ENCODE measurements around the gene SESN3.
"Not testable (repeated sequence)": the region's sequence is repeated elsewhere in the genome, so short reads cannot be mapped to it uniquely, and the experiment has no call there.

Gene SESN3

GRCh38 chr11:95242845-95243605, 12.0 kb upstream of the SESN3 start:
- CTCF ChIA-PET = no interaction called here
- H3K36me3 Mint-ChIP-seq = no peaks in the 10 kb centered on the region
- no peaks in the 10 kb centered on the region for H3K27me3 Mint-ChIP-seq
- H3K4me1 Mint-ChIP-seq = no peaks in the 10 kb centered on the region
- H3K4me3 Mint-ChIP-seq = no peak overlapping the region
- DNase-seq = no peak
- no peaks in the 10 kb centered on the region for H3K9me3 Mint-ChIP-seq
- H3K27ac Mint-ChIP-seq = no peak overlapping the region

GRCh38 chr11:95242091-95242844, 11.3 kb upstream of the SESN3 start:
- no peak for DNase-seq
- H3K27ac Mint-ChIP-seq = no peak overlapping the region
- H3K9me3 Mint-ChIP-seq = no peaks in the 10 kb centered on the region
- H3K27me3 Mint-ChIP-seq = no peaks in the 10 kb centered on the region
- no peaks in the 10 kb centered on the region for H3K4me1 Mint-ChIP-seq
- no peak overlapping the region for H3K4me3 Mint-ChIP-seq
- CTCF ChIA-PET = no interaction called here
- H3K36me3 Mint-ChIP-seq = no peaks in the 10 kb centered on the region

DNA sequence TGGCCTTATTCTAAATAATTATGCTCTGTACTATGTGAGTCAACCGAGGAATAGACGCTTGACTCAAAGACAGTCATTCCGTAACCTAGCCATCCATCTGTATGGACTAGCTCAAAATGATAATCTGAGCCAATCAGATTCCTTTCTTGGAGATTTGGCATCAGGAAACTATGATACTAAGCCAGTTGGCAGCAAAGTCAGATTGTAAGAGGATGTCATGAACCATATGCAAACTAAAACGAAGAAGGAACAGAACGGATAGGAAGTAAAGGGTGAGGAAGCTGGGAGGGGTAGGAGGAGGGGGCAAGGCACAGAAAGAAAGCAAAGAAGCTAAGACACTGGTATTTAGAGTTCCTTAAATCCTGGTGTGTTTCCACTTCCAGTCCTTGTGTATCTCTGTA, 10.7 kb upstream of the SESN3 start:
- Mint-ChIP-seq H3K9me3 (no peaks in the 10 kb centered on the region), H3K27me3 (no peaks in the 10 kb centered on the region), H3K36me3 (no peaks in the 10 kb centered on the region), H3K27ac (no peak overlapping the region), H3K4me1 (no peaks in the 10 kb centered on the region), H3K4me3 (no peak overlapping the region)
- DNase-seq = no peak
- CTCF ChIA-PET = no interaction called here

GRCh38 chr11:95239871-95240649, 9.1 kb upstream of the SESN3 start:
- peaks cover 4% of the 10 kb centered on the region for H3K4me1 Mint-ChIP-seq
- CTCF ChIA-PET = no interaction called here
- no peaks in the 10 kb centered on the region for H3K27me3 Mint-ChIP-seq
- no peaks in the 10 kb centered on the region for H3K9me3 Mint-ChIP-seq
- no peak overlapping the region for H3K27ac Mint-ChIP-seq
- H3K36me3 Mint-ChIP-seq = peaks cover 4% of the 10 kb centered on the region
- no peak for DNase-seq
- H3K4me3 Mint-ChIP-seq = no peak overlapping the region

GRCh38 chr11:95232666-95233065, 1.7 kb upstream of the SESN3 start:
- Mint-ChIP-seq H3K9me3 (no peaks in the 10 kb centered on the region), H3K27ac (no peak overlapping the region), H3K36me3 (peaks cover 9% of the 10 kb centered on the region), H3K4me1 (peaks cover 43% of the 10 kb centered on the region), H3K4me3 (no peak overlapping the region), H3K27me3 (peaks cover 7% of the 10 kb centered on the region)
- CTCF ChIA-PET = interaction anchor here (1.0 to 2.8 kb wide), 12 partner anchors 12 to 471 kb away, joined by 3 to 76 read pairs (median 6); no protein-coding TSS in a partner anchor
- no peak for DNase-seq

- no peak overlapping the region for H3K27ac Mint-ChIP-seq
- CTCF ChIA-PET = interaction anchor here (0.8 to 2.8 kb wide), 19 partner anchors 12 to 531 kb away, joined by 3 to 76 read pairs (median 5); no protein-coding TSS in a partner anchor
Observed at GRCh38 chr11:95231881-95232605, 1.0 kb upstream of the SESN3 start.

GRCh38 chr11:95230810-95231126, 234 bp downstream of the SESN3 start:
- no peaks in the 10 kb centered on the region for H3K9me3 Mint-ChIP-seq
- peaks cover 11% of the 10 kb centered on the region for H3K36me3 Mint-ChIP-seq
- H3K4me3 Mint-ChIP-seq = no peak overlapping the region
- DNase-seq = no peak
- CTCF ChIA-PET = interaction anchor here (0.6 to 2.8 kb wide), 14 partner anchors 20 to 533 kb away, joined by 3 to 76 read pairs (median 3); no protein-coding TSS in a partner anchor
- peaks cover 7% of the 10 kb centered on the region for H3K27me3 Mint-ChIP-seq
- no peak overlapping the region for H3K27ac Mint-ChIP-seq
- H3K4me1 Mint-ChIP-seq = peaks cover 62% of the 10 kb centered on the region

More at GRCh38 chr11:95231881-95232605, 1.0 kb upstream of the SESN3 start:
- no peaks in the 10 kb centered on the region for H3K9me3 Mint-ChIP-seq
- no peak overlapping the region for H3K4me3 Mint-ChIP-seq
- H3K4me1 Mint-ChIP-seq = peaks cover 49% of the 10 kb centered on the region
- H3K36me3 Mint-ChIP-seq = peaks cover 9% of the 10 kb centered on the region
- H3K27me3 Mint-ChIP-seq = peaks cover 7% of the 10 kb centered on the region
- DNase-seq = peak; percentile 84

DNA sequence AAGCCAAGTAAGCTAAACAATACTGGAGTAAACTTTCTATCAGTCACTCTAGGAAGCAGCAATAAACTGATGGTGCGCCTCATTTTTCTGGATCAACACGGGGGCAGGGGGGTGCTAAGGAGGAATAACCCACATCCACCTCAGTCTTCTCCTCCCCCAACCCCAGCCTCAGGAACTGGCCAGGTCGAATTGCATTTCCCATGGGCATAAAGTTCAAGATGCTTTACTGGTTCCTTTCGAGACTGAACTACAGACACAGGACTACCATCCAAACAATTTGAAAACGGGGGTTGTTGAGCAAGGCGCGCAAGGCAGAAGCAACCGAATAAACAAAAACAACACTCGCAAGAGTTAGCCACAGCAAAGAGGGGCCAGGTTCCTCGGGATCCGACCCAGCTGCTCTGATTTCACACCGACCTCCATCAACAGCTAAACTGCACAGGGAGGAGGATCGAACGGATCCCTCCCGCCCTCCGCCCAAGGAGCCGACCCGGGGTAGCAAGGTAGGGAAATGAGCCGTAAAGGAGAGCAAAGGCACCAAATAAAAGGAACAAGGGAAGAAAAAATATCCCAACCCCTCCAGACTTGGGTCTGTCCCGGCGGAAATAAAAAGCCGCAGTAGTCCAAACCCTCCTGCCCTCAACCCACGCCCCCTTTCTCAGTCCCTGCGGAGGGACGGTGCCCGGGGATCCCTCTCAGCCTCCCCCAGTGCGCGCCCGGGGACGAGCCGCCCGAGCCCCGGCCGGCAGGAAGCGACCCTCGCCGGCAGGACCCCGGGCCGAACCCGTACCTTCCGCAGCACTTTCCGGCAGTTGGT, 801 bp downstream of the SESN3 start:
- Mint-ChIP-seq H3K27me3 (peaks cover 7% of the 10 kb centered on the region), H3K36me3 (peaks cover 14% of the 10 kb centered on the region), H3K4me3 (no peak overlapping the region), H3K4me1 (peaks cover 64% of the 10 kb centered on the region), H3K27ac (peak overlapping the region; percentile 93), H3K9me3 (peaks cover 2% of the 10 kb centered on the region)
- DNase-seq = peak; percentile 51
- CTCF ChIA-PET = interaction anchor here (1.1 to 2.8 kb wide), 7 partner anchors 23 to 475 kb away, joined by 3 to 76 read pairs (median 17); no protein-coding TSS in a partner anchor

GRCh38 chr11:95229199-95229992, 1.6 kb downstream of the SESN3 start:
- DNase-seq = no peak

DNA sequence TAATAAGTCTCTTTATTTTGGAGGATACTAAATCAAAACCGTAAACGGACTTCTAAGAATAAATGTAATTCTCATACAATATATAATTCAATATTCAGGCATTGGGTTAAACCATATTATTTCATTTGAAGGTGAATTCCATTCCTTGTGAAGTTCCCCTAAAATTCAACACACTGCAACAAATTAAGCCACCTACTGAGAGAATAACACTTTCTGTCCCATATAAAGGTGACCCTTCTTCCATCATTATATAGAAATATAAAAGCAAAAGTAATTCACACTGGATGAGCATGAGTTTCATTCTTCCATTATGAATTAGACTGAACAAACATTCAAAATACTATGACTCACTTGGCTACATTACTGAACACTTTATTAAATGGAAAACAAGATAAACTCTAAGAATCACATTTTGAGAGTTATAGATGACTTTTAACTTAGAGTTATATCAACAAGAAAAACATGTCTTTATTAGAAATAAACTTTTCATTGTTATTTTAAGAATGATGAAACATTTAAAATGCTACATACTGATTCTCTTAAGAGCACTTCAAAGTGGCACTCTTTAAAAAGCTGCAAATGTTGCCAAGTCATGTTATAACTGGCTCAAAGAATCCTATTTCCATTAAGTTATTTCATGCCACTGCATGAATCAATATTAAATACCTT, 2.8 kb downstream of the SESN3 start:
- peaks cover 62% of the 10 kb centered on the region for H3K4me1 Mint-ChIP-seq
- no peak for DNase-seq
- peak overlapping the region; percentile 49 for H3K27ac Mint-ChIP-seq
- H3K4me3 Mint-ChIP-seq = no peak overlapping the region
- H3K9me3 Mint-ChIP-seq = peaks cover 3% of the 10 kb centered on the region
- CTCF ChIA-PET = interaction anchor here (1.1 to 2.2 kb wide), 5 partner anchors 69 to 480 kb away, joined by 3 to 17 read pairs (median 5); no protein-coding TSS in a partner anchor
- H3K36me3 Mint-ChIP-seq = peaks cover 28% of the 10 kb centered on the region
- peaks cover 7% of the 10 kb centered on the region for H3K27me3 Mint-ChIP-seq

More at GRCh38 chr11:95229199-95229992, 1.6 kb downstream of the SESN3 start:
- Mint-ChIP-seq H3K27ac (peak overlapping the region; percentile 93), H3K36me3 (peaks cover 21% of the 10 kb centered on the region), H3K4me1 (peaks cover 67% of the 10 kb centered on the region), H3K9me3 (peaks cover 3% of the 10 kb centered on the region), H3K4me3 (no peak overlapping the region), H3K27me3 (peaks cover 7% of the 10 kb centered on the region)
- CTCF ChIA-PET = interaction anchor here (0.7 to 2.2 kb wide), 6 partner anchors 70 to 479 kb away, joined by 3 to 17 read pairs (median 4); no protein-coding TSS in a partner anchor

GRCh38 chr11:95227060-95227459, 3.9 kb downstream of the SESN3 start:
- H3K4me1 Mint-ChIP-seq = peaks cover 58% of the 10 kb centered on the region
- CTCF ChIA-PET = not testable (repeated sequence)

DNA sequence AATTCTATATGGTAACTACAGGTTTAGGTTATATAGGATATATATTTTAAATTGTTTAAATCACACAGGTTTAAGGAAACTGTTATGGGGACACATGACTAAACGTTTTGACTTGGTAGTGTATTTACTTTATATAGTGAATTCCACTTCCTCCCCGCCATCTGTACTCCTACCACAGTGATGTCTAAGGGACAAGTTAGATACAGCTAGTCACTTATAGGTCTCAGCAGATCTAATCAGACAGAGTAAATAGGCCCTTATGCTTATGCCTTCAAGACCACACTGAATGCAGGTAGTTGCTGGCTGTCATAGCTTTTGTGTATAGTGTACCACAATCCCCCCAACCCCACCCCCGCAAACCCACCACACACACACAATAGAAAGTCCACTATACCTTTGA, 8.2 kb downstream of the SESN3 start:
- CTCF ChIA-PET = interaction anchor here (2.9 kb wide), 1 partner anchor 483 kb away, joined by 8 read pairs; no protein-coding TSS in a partner anchor
- Mint-ChIP-seq H3K9me3 (peaks cover 3% of the 10 kb centered on the region), H3K4me1 (peaks cover 45% of the 10 kb centered on the region), H3K36me3 (peaks cover 40% of the 10 kb centered on the region), H3K4me3 (no peak overlapping the region), H3K27ac (no peak overlapping the region), H3K27me3 (no peaks in the 10 kb centered on the region)
- no peak for DNase-seq

More at GRCh38 chr11:95227060-95227459, 3.9 kb downstream of the SESN3 start:
- Mint-ChIP-seq H3K36me3 (peaks cover 33% of the 10 kb centered on the region), H3K4me3 (peak overlapping the region; percentile 15)
- peak; percentile 57 for DNase-seq
- not testable (repeated sequence) for H3K9me3 Mint-ChIP-seq, H3K27ac Mint-ChIP-seq, H3K27me3 Mint-ChIP-seq
